NB4 (cell line): Measurements from ENCODE around the gene PFKFB3.

ENCODE experiments used
- POLR2A ChIP-seq: IDR thresholded peaks from 2 replicates; pipeline ENCODE4 v1.6.1; 2011; ENCODE audit warnings: mild to moderate bottlenecking; ENCODE audit not compliant: insufficient read length; ENCODE audit errors: extremely low read depth
- TF ChIP-seq, protein P1 (sequence below): IDR thresholded peaks from one replicate; pipeline ENCODE4 v1.5.1; 2012; ENCODE audit warnings: low read depth, low read length
- TF ChIP-seq, protein P2 (sequence below): IDR thresholded peaks from 2 replicates; pipeline ENCODE4 v1.6.1; 2011; ENCODE audit warnings: low read depth, low read length

DNA sequence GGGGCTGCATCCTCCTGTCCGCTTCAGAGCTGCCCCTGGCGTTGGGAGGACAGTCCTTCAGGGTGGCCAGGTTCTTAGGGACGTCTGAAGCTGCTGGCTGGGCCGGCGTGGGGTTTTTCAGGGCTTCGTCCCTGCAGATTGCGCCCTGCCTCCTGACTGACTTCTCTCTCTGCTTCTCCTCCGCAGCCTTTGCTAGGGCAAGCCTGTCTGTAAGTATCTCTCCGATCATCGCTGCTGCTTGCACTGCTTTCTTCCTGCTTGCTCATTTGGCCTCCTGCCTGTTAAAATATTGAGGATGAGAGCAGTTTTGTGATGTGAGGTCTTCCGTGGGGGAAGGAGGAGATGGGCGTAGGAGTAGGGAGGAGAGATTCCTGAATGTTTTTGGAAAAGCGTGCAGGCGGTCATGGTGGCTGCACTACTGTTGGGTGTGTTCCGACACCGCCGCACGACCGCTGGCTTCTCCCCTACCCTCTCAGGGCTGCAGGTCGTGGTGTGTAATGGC lies 25.3 kb downstream of the PFKFB3 start:
- TF ChIP-seq, protein P1, sequence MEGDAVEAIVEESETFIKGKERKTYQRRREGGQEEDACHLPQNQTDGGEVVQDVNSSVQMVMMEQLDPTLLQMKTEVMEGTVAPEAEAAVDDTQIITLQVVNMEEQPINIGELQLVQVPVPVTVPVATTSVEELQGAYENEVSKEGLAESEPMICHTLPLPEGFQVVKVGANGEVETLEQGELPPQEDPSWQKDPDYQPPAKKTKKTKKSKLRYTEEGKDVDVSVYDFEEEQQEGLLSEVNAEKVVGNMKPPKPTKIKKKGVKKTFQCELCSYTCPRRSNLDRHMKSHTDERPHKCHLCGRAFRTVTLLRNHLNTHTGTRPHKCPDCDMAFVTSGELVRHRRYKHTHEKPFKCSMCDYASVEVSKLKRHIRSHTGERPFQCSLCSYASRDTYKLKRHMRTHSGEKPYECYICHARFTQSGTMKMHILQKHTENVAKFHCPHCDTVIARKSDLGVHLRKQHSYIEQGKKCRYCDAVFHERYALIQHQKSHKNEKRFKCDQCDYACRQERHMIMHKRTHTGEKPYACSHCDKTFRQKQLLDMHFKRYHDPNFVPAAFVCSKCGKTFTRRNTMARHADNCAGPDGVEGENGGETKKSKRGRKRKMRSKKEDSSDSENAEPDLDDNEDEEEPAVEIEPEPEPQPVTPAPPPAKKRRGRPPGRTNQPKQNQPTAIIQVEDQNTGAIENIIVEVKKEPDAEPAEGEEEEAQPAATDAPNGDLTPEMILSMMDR = no peak
- TF ChIP-seq POLR2A = no peak
- TF ChIP-seq, protein P2, sequence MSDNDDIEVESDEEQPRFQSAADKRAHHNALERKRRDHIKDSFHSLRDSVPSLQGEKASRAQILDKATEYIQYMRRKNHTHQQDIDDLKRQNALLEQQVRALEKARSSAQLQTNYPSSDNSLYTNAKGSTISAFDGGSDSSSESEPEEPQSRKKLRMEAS = no peak
